GM23248 (cell line): ENCODE data around the gene KCNH2.

ENCODE experiments used
- EZH2 ChIP-seq: fragments of 200-600 bp; sonication (generic); IDR thresholded peaks from 2 replicates; pipeline ENCODE4 v1.6.1; 2018; ENCODE audit warnings: antibody characterized with exemption, mild to moderate bottlenecking; ENCODE audit not compliant: insufficient read depth, poor library complexity, severe bottlenecking
- EZH2phosphoT487 ChIP-seq: fragments of 200-600 bp; sonication (generic); IDR thresholded peaks from 2 replicates; pipeline ENCODE4 v1.6.1; 2018; ENCODE audit warnings: antibody characterized with exemption, moderate library complexity, mild to moderate bottlenecking, low read depth; ENCODE audit not compliant: insufficient read depth

GRCh38 chr7:150943453-150943814 is 34.7 kb downstream of the KCNH2 start:
- no peak for TF ChIP-seq EZH2
- no peak for TF ChIP-seq EZH2phosphoT487
